Measurements from ENCODE around the gene MYO5C.

The MYO5C gene

GRCh38 chr15:52301265-52301847, 5.8 kb upstream of the MYO5C start:
- DNase-seq (ENCODE audit: low spot score): no peak
- no peak for TF ChIP-seq CTCF (IDR thresholded peaks at IDR 0.05; ENCODE audit: borderline replicate concordance, control extremely low read depth, extremely low read depth, insufficient read depth, missing control alignments)
- in situ Hi-C loops (cut with MboI; ENCODE audit: low sequenced_read_pairs, unreplicated experiment): no loop called here

GRCh38 chr15:52294881-52295420, 653 bp downstream of the MYO5C start:
- no peak for TF ChIP-seq CTCF (IDR thresholded peaks at IDR 0.05; ENCODE audit: borderline replicate concordance, control extremely low read depth, extremely low read depth, insufficient read depth, missing control alignments)
- in situ Hi-C loops (cut with MboI; ENCODE audit: low sequenced_read_pairs, unreplicated experiment): no loop called here
- DNase-seq (ENCODE audit: low spot score): no peak

- in situ Hi-C loops (cut with MboI; ENCODE audit: low sequenced_read_pairs, unreplicated experiment): no loop called here
- TF ChIP-seq CTCF (IDR thresholded peaks at IDR 0.05; ENCODE audit: borderline replicate concordance, control extremely low read depth, extremely low read depth, insufficient read depth, missing control alignments): no peak
- DNase-seq (ENCODE audit: low spot score): no peak
Observed at GRCh38 chr15:52292780-52293392, 2.7 kb downstream of the MYO5C start.

- in situ Hi-C loops (cut with MboI; ENCODE audit: low sequenced_read_pairs, unreplicated experiment): no loop called here
Observed at GRCh38 chr15:52291204-52291603, 4.4 kb downstream of the MYO5C start.

GRCh38 chr15:52290800-52291199, 4.8 kb downstream of the MYO5C start:
- TF ChIP-seq CTCF (IDR thresholded peaks at IDR 0.05; ENCODE audit: borderline replicate concordance, control extremely low read depth, extremely low read depth, insufficient read depth, missing control alignments): no peak
- in situ Hi-C loops (cut with MboI; ENCODE audit: low sequenced_read_pairs, unreplicated experiment): no loop called here
- no peak for DNase-seq (ENCODE audit: low spot score)

More at GRCh38 chr15:52291204-52291603, 4.4 kb downstream of the MYO5C start:
- DNase-seq (ENCODE audit: low spot score): no peak
- no peak for TF ChIP-seq CTCF (IDR thresholded peaks at IDR 0.05; ENCODE audit: borderline replicate concordance, control extremely low read depth, extremely low read depth, insufficient read depth, missing control alignments)

GRCh38 chr15:52290329-52290728, 5.3 kb downstream of the MYO5C start:
- in situ Hi-C loops (cut with MboI; ENCODE audit: low sequenced_read_pairs, unreplicated experiment): no loop called here
- DNase-seq (ENCODE audit: low spot score): no peak
- TF ChIP-seq CTCF (IDR thresholded peaks at IDR 0.05; ENCODE audit: borderline replicate concordance, control extremely low read depth, extremely low read depth, insufficient read depth, missing control alignments): no peak

All from GM13976 (cell line).